Fibroblast of gingiva (primary cell): Measurements from ENCODE around the gene GAL3ST2.
"Not testable (repeated sequence)": the region's sequence is repeated elsewhere in the genome, so short reads cannot be mapped to it uniquely, and the experiment has no call there.

ENCODE experiments used
- DNase-seq: peaks from one replicate; pipeline ENCODE4 v3.0.0-alpha.2; 2011; ENCODE audit warnings: low read depth

The GAL3ST2 gene

GRCh38 chr2:241748468-241749256 is 28.0 kb upstream of the GAL3ST2 start:
- no peak for DNase-seq

DNA sequence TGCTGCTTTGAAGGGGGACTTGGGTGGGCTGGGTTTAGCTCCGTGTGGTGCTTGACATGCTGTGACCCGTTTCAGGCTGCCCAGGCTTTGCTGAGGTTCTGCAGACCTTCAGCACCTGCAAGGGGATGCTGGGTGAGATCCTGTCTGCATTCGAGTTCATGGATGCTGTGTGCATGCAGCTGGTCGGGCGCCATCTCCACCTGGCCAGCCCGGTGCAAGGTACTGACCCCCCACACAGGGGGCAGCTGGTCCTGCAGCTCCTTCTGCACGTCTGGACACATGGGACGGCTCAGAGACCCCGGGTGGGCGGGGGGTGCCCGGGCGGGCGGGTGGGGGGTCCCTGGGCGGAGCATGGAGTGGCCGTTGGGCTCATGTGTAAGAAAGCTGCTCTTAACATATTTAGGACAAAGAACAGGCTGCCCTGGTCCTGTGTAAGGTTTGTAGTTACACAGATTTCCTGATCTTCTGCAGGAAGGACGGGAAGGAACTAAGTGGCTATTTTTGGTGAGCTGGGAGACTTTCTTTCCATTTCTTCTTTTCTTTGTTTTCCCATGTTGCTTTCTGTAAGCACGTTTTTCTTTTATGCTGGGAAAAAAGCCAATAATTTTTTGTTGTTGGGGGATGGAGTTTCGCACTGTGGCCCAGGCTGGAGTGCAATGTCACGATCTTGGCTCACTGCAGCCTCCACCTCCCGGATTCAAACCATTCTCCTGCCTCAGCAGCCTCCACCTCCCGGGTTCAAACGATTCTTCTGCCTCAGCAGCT is 26.4 kb upstream of the GAL3ST2 start:
- DNase-seq: no peak

- DNase-seq: no peak
Observed at GRCh38 chr2:241751152-241751551, 25.5 kb upstream of the GAL3ST2 start.

DNA sequence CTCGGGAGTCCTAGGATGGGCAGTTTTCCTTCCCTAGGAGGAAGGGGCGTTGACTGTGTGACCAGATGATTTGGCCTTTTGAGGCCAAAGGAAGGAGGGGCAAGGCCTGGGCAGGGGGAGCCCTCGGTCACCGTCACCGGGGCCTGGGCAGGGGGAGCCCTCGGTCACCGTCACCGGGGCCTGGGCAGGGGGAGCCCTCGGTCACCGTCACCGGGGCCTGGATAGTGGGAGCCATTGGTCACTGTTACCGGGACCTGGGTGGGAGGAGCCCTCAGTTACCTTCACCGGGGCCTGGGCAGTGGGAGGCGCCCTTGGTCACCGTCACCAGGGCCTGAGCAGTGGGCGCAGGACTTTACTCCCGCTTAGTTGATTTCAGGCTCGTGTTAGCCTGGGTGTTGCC is 24.8 kb upstream of the GAL3ST2 start:
- no peak for DNase-seq

DNA sequence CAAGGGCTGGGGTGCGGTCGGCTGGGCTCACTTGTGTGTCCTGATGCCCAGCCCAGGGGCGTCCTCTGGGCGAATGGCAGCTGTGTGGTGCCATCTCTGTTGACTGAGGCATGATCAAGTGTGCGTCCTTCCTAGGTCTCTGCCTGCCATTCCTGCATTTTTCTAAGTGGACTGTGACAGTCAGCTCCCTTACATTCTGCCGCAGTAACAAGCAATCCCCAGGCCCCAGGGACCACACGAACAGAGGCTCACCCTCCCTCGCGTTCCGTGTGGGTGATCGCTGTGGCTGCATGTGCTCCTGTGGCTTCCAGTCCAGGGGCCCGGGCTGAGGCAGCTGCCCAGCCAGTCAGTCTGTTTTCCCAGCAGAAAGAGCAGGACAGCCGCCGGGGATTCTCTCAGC is 24.4 kb upstream of the GAL3ST2 start:
- no peak for DNase-seq

DNA sequence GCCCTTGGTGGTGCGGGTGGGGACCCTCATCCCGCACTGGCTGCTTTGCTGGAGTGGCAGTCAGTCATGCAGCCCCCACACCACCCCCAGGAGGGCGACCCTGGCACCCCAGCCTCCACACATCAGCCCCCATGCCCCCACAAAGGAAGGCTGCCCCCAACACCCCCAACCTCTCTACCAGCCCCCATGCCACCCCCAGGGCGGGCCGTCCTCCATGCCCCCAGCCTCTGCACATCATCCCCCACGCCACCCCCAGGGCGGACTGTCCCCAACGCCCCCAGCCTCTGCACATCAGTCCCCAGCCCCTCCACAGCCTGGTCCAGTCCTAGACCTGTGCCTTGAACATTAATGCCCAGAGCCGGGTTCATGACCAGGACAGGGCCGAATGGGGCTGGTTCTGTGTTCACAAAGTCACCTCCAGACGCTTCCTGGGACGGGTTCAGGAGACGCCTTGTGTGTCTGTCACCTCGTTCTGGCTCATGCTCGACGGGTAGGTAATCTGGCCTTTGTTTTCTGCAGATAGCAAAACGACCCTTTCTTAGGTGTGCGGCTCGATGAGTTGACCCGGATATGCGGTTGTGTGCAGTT is 23.8 kb upstream of the GAL3ST2 start:
- DNase-seq: no peak

DNA sequence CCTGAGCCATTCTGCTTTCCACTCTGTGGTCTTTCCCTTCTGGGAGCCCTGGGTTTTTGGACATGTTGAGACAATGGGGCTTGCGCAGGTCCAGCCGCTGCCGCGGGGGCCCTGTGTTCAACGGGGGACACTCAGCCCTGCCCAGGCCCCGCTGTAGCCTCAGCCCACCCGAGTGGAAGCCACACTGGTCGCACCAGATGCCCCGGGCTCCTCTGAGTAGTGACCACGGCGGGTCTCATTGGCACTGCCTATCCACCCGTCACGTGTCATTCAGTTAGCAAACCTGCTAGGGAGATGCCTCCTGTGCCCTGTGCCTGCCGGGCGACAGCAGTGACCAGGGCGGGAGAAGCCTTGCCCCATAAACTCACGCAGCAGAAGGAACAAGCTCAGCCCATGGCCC is 23.1 kb upstream of the GAL3ST2 start:
- no peak for DNase-seq

DNA sequence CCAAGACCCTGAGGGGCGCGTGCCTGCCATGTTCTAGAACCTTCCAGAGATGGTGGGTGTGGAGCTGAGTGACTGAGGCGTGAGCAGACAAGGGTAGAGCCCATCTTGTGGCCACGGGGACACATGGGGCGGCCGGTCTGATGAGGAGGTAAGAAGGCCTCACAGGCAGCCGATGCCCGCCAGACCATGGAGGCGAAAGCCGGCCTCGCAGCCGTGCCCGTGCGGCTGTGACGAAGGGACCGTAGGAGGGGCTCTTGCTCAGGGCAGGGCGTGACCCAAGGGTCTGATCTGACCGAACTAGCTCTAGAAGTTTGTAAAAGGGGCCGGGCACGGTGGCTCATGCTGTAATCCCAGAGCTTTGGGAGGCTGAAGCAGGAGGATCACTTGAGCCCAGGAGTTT is 22.6 kb upstream of the GAL3ST2 start:
- DNase-seq: no peak

GRCh38 chr2:241755166-241755565 is 21.5 kb upstream of the GAL3ST2 start:
- no peak for DNase-seq

- no peak for DNase-seq
Observed at GRCh38 chr2:241755777-241756176, 20.8 kb upstream of the GAL3ST2 start.

DNA sequence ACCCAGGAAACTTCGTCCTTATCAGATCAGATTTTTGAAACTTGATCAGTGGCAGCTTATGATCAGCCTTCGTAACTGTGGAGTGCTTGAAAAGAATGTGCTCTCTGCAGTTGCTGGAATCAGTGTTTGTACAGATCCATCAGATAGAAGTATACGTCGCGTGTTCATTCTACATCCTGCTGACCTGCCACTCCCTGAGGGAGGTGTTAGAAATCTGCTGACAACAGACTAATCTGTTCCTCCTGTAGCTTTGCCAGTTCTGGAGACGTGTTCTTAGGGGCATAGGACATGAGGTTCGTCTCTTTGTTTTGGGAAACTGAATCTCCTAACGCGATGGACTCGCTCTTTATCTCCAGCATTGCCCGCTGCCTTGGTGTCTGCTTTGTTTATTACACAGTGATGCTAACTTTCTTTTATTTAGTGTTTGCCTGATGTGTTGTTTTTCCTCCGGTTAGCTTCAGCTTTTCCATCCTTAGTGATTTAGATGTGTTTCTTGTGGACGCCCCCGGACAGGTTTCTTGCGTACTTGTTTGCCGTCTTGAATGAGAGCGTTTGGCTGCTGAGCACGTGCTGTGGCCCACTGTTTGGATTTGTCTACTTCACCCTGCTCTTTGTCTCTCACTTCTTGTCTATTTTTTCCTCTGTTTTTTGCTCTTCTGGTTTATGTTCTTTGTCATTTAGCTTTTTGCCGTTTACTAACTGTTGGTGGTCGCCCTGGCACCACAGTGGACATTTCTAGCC is 17.4 kb upstream of the GAL3ST2 start:
- no peak for DNase-seq

DNA sequence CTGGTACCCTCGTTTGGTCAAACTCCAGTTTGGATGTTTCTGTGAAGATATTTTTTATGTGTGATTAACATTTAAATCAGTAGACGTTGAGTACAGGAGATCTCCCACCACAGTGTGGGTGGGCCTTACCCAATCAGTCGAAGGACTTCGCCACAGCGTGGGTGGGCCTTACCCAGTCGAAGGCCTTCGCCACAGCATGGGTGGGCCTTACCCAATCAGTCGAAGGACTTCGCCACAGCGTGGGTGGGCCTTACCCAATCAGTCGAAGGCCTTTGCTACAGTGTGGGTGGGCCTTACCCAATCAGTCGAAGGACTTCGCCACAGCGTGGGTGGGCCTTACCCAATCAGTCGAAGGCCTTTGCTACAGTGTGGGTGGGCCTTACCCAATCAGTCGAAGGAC is 16.7 kb upstream of the GAL3ST2 start:
- DNase-seq: not testable (repeated sequence)

GRCh38 chr2:241760301-241760771 is 16.3 kb upstream of the GAL3ST2 start:
- DNase-seq: no peak

GRCh38 chr2:241762321-241762932 is 14.2 kb upstream of the GAL3ST2 start:
- no peak for DNase-seq

DNA sequence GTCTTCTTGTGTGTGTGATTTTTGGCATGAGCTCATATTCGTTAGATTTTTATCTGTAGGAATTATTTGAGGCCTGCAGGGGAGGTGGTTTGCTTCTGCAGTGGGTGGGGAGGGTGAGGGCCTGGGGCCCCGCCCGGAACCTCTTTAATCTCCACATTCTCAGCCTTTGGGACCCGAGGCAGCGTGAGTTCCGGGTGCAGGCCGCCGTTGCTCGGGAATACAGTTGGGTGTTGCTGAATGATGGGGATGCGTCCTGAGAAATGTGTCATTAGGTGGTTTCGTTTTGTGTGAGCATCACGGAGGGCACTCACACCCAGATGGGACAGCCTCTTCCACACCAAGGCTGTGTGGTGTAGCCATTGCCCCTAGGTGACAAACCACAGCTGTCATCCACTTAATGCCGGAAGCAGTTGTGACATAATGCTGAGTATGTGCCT is 13.7 kb upstream of the GAL3ST2 start:
- DNase-seq: no peak

- DNase-seq: no peak
Observed at GRCh38 chr2:241763551-241764274, 12.9 kb upstream of the GAL3ST2 start.

DNA sequence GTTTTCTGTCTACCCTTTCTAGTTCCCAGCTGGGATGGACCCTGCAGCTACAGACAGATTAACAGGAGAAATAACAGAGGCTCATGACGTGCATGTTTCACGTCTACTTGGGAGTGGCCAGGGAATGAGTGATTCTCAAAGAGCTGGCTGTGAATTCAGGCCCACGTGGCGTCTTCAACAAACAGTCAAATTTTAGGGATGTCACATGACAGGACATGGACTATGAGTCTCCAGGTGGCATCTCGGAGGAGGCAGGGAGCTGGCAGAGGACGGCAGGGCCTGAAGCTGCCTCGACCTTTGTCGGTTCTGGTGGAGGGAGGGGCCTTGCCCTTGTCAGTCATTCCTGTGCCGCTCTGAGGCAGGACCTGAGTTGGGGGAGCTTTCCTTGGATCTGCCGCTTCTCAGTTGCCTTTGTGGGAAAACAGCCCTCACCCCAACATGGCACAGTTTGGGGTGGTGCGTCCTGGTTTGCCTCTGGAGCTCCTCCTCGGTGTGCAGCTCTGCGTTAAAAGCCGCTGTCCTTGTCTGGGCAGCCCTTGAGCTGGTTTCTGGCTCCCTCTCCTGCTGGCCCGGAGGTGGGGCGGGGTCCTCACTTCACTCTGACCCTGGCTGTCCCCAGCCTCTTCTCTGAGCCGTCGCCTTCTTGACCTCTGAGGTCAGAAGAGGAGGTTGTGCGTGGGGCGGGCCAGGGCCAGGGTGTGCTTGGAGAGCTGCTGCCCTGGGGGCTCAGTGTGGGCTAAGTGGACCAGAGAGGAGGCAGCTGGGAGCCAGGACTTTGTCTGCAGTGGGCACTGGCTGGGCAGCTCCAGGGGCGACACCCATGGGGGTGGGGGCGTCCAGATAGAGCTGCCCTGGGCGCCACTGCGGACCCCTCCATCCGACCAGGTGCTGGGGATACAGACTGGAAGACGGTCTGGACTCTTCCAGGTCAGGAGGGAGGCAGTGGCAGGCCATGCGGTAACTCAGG is 12.1 kb upstream of the GAL3ST2 start:
- DNase-seq: no peak

GRCh38 chr2:241767464-241768250 is 9.0 kb upstream of the GAL3ST2 start:
- no peak for DNase-seq

- DNase-seq: no peak
Observed at GRCh38 chr2:241768251-241768711, 8.3 kb upstream of the GAL3ST2 start.
